Stomach smooth muscle (tissue), 2 donors: ENCODE results near the gene TXNIP.
A peak's percentile ranks its signal among the peaks of the same experiment; 100 is the strongest.

Source experiments
- H3K27ac ChIP-seq: one replicate; pipeline ENCODE4 v1.7.0; 2013; ENCODE audit warnings: mild to moderate bottlenecking, low read length, inconsistent platforms
- H3K27me3 ChIP-seq, 2 donors: one replicate each; pipeline ENCODE4 v1.7.0; 2013; ENCODE audit warnings: low read length in 2 of 2; ENCODE audit not compliant: insufficient read depth in 2 of 2, control insufficient read depth in 1 of 2
- H3K36me3 ChIP-seq, 2 donors: one replicate each; pipeline ENCODE4 v1.7.0; 2013; ENCODE audit warnings: low read length in 2 of 2; ENCODE audit not compliant: control insufficient read depth in 2 of 2, insufficient read depth in 2 of 2
- H3K4me1 ChIP-seq: one replicate; pipeline ENCODE4 v1.7.0; 2013; ENCODE audit warnings: low read length; ENCODE audit not compliant: control insufficient read depth, insufficient read depth
- H3K4me3 ChIP-seq, 2 donors: one replicate each; pipeline ENCODE4 v1.7.0; 2013; ENCODE audit warnings: low read length in 2 of 2
- H3K9ac ChIP-seq, 2 donors: one replicate each; pipeline ENCODE4 v1.7.0; 2013; ENCODE audit warnings: low read length in 2 of 2, mild to moderate bottlenecking in 1 of 2
- H3K9me3 ChIP-seq, 2 donors: one replicate each; pipeline ENCODE4 v1.7.0; 2013; ENCODE audit warnings: low read length in 2 of 2; ENCODE audit not compliant: control insufficient read depth in 2 of 2
- donor health status: healthy.
- donor health status: Pancreatic carcinoma.

The TXNIP gene

GRCh38 chr1:146022403-146023127, 26.2 kb upstream of the TXNIP start:
- Histone ChIP-seq H3K27me3 (peaks cover 24 to 32% of the 10 kb centered on the region in 2 donors), H3K36me3 (no peaks in the 10 kb centered on the region), H3K27ac (no peak overlapping the region), H3K9me3 (no peaks in the 10 kb centered on the region), H3K4me3 (no peak overlapping the region), H3K4me1 (peaks cover 6% of the 10 kb centered on the region), H3K9ac (no peak overlapping the region)

GRCh38 chr1:146021622-146022402, 25.4 kb upstream of the TXNIP start, which contains the start of gene HJV:
HJV (minus strand) TSS chr1:146021735; CDS start chr1:146020231, 1,504 bp downstream.
- peaks cover 24 to 32% of the 10 kb centered on the region in 2 donors for H3K27me3 ChIP-seq
- H3K4me1 ChIP-seq: peaks cover 6% of the 10 kb centered on the region
- no peak within 1 kb of the TSS for H3K4me3 ChIP-seq
- no peaks in the 10 kb centered on the region for H3K36me3 ChIP-seq
- no peak within 1 kb of the TSS for H3K27ac ChIP-seq
- no peak within 1 kb of the TSS for H3K9ac ChIP-seq
- no peaks in the 10 kb centered on the region for H3K9me3 ChIP-seq

GRCh38 chr1:146021050-146021445, 24.7 kb upstream of the TXNIP start:
- H3K27ac ChIP-seq: no peak overlapping the region
- peaks cover 24 to 32% of the 10 kb centered on the region in 2 donors for H3K27me3 ChIP-seq
- H3K36me3 ChIP-seq: no peaks in the 10 kb centered on the region
- H3K9me3 ChIP-seq: no peaks in the 10 kb centered on the region
- H3K4me3 ChIP-seq: no peak overlapping the region
- peaks cover 6% of the 10 kb centered on the region for H3K4me1 ChIP-seq
- no peak overlapping the region for H3K9ac ChIP-seq

- Histone ChIP-seq H3K27me3 (peaks cover 24 to 32% of the 10 kb centered on the region in 2 donors), H3K9ac (no peak overlapping the region), H3K27ac (no peak overlapping the region), H3K4me1 (peaks cover 6% of the 10 kb centered on the region), H3K4me3 (no peak overlapping the region), H3K9me3 (no peaks in the 10 kb centered on the region), H3K36me3 (no peaks in the 10 kb centered on the region)
Measured at GRCh38 chr1:146020058-146021049, 24.0 kb upstream of the TXNIP start.

GRCh38 chr1:146019231-146020057, 23.1 kb upstream of the TXNIP start:
- H3K4me1 ChIP-seq: peaks cover 6% of the 10 kb centered on the region
- no peak overlapping the region for H3K27ac ChIP-seq
- H3K9ac ChIP-seq: no peak overlapping the region
- peaks cover 24 to 32% of the 10 kb centered on the region in 2 donors for H3K27me3 ChIP-seq
- H3K36me3 ChIP-seq: no peaks in the 10 kb centered on the region
- H3K4me3 ChIP-seq: peak overlapping the region; percentile 22 to 40
- H3K9me3 ChIP-seq: no peaks in the 10 kb centered on the region

- Histone ChIP-seq H3K36me3 (no peaks in the 10 kb centered on the region), H3K4me1 (peaks cover 8% of the 10 kb centered on the region), H3K9ac (no peak overlapping the region), H3K9me3 (no peaks in the 10 kb centered on the region), H3K4me3 (no peak overlapping the region), H3K27ac (no peak overlapping the region), H3K27me3 (peaks cover 22 to 26% of the 10 kb centered on the region in 2 donors)
Measured at GRCh38 chr1:146016891-146017290, 20.5 kb upstream of the TXNIP start.

GRCh38 chr1:146013559-146013922, 17.2 kb upstream of the TXNIP start:
- H3K27ac ChIP-seq: no peak overlapping the region
- peaks cover 2% of the 10 kb centered on the region for H3K4me1 ChIP-seq

GRCh38 chr1:146012703-146013558, 16.6 kb upstream of the TXNIP start:
- Histone ChIP-seq H3K9ac (peak overlapping the region in 1 of 2 donors; percentile 13), H3K4me1 (peaks cover 2% of the 10 kb centered on the region), H3K27me3 (no peaks in the 10 kb centered on the region), H3K4me3 (no peak overlapping the region), H3K27ac (no peak overlapping the region), H3K9me3 (no peaks in the 10 kb centered on the region), H3K36me3 (no peaks in the 10 kb centered on the region)

More at GRCh38 chr1:146013559-146013922, 17.2 kb upstream of the TXNIP start:
- Histone ChIP-seq H3K36me3 (no peaks in the 10 kb centered on the region), H3K9me3 (no peaks in the 10 kb centered on the region), H3K27me3 (no peaks in the 10 kb centered on the region), H3K9ac (no peak overlapping the region), H3K4me3 (no peak overlapping the region)

- Histone ChIP-seq H3K27ac (no peak overlapping the region), H3K27me3 (no peaks in the 10 kb centered on the region), H3K9me3 (no peaks in the 10 kb centered on the region), H3K4me3 (no peak overlapping the region), H3K36me3 (no peaks in the 10 kb centered on the region), H3K4me1 (peaks cover 5% of the 10 kb centered on the region), H3K9ac (no peak overlapping the region)
Measured at GRCh38 chr1:146010126-146010738, 13.9 kb upstream of the TXNIP start.
